WTC11 (cell line): ENCODE measurements around the gene SEMA4G. TPM values are rescaled to one million over a fixed set of nuclear protein-coding genes. Genes with fewer than 3 reads are reported as not detected.

Experiments used
- ATAC-seq: fragments of 200-7000 bp; cut with Tn5 transposase; 2 replicates; pipeline ENCODE4 v1.10.0; 2021; ENCODE audit warnings: mild to moderate bottlenecking, moderate library complexity
- CTCF ChIA-PET: fragments of 300-600 bp; sonication (Branson Sonifier 250); formaldehyde crosslinking; loops from one replicate; lab custom pipeline; 2021; ENCODE audit warnings: antibody characterized with exemption; lab: Charles Lee
- POLR2A ChIA-PET: fragments of 350-600 bp; sonication (Branson Sonifier 250); formaldehyde crosslinking; loops from one replicate; lab custom pipeline; 2021; ENCODE audit warnings: antibody characterized with exemption; lab: Charles Lee
- DNase-seq: peaks from one replicate; pipeline ENCODE4 v3.0.0; 2021; ENCODE audit warnings: low spot score
- H3K27ac Mint-ChIP-seq: 2 replicates; pipeline ENCODE4 v1.8.0; 2021; ENCODE audit warnings: mixed read lengths
- H3K27me3 Mint-ChIP-seq: 2 replicates; pipeline ENCODE4 v1.8.0; 2021; ENCODE audit warnings: low read depth, mild to moderate bottlenecking, moderate library complexity, mixed read lengths
- H3K36me3 Mint-ChIP-seq: 2 replicates; pipeline ENCODE4 v1.8.0; 2021; ENCODE audit warnings: mixed read lengths
- H3K4me1 Mint-ChIP-seq: 2 replicates; pipeline ENCODE4 v1.8.0; 2022; ENCODE audit warnings: mixed read lengths
- H3K4me3 Mint-ChIP-seq: 2 replicates; pipeline ENCODE4 v1.8.0; 2021; ENCODE audit warnings: mild to moderate bottlenecking, moderate library complexity, mixed read lengths
- H3K9me3 Mint-ChIP-seq: 2 replicates; pipeline ENCODE4 v1.8.0; 2021; ENCODE audit warnings: mixed read lengths
- AFF4 ChIP-seq: sonication (generic); formaldehyde crosslinking; IDR thresholded peaks from 2 replicates; pipeline ENCODE4 v1.8.1; 2023; ENCODE audit warnings: mild to moderate bottlenecking, missing genetic modification reagents, borderline replicate concordance
- ARID4B ChIP-seq: sonication (generic); formaldehyde crosslinking; IDR thresholded peaks from 2 replicates; pipeline ENCODE4 v1.8.0; 2023; ENCODE audit warnings: missing genetic modification reagents, mild to moderate bottlenecking, borderline replicate concordance
- CDX4 ChIP-seq: fragments of 250-450 bp; sonication (Bioruptor Pico); IDR thresholded peaks from 2 replicates; pipeline ENCODE4 v1.9.0; 2021; ENCODE audit warnings: moderate library complexity, mild to moderate bottlenecking, inconsistent platforms, borderline replicate concordance
- FOXK1 ChIP-seq: sonication (generic); formaldehyde crosslinking; IDR thresholded peaks from 2 replicates; pipeline ENCODE4 v1.8.0; 2022; ENCODE audit warnings: mild to moderate bottlenecking, moderate library complexity, missing genetic modification reagents
- FOXP1 ChIP-seq: sonication (generic); formaldehyde crosslinking; IDR thresholded peaks from 2 replicates; pipeline ENCODE4 v1.8.0; 2022; ENCODE audit warnings: missing genetic modification reagents, mild to moderate bottlenecking, moderate library complexity, borderline replicate concordance
- GABPB1 ChIP-seq: sonication (generic); formaldehyde crosslinking; IDR thresholded peaks from 2 replicates; pipeline ENCODE4 v1.8.1; 2023; ENCODE audit warnings: mild to moderate bottlenecking, missing genetic modification reagents
- JAZF1 ChIP-seq: fragments of 250-450 bp; sonication (Bioruptor Pico); IDR thresholded peaks from 2 replicates; pipeline ENCODE4 v1.9.0; 2021; ENCODE audit warnings: moderate library complexity, mild to moderate bottlenecking, inconsistent platforms
- NR2C2 ChIP-seq: sonication (generic); formaldehyde crosslinking; IDR thresholded peaks from 2 replicates; pipeline ENCODE4 v1.8.0; 2022; ENCODE audit warnings: mild to moderate bottlenecking, missing genetic modification reagents
- PRRX2 ChIP-seq: fragments of 250-450 bp; sonication (Bioruptor Pico); IDR thresholded peaks from 2 replicates; pipeline ENCODE4 v1.8.0; 2021; ENCODE audit warnings: mild to moderate bottlenecking
- SMAD3 ChIP-seq: sonication (generic); formaldehyde crosslinking; IDR thresholded peaks from 2 replicates; pipeline ENCODE4 v1.8.0; 2022; ENCODE audit warnings: missing genetic modification reagents, mild to moderate bottlenecking, borderline replicate concordance
- SP1 ChIP-seq: sonication (generic); formaldehyde crosslinking; conservative IDR thresholded peaks from 2 replicates; pipeline ENCODE4 v1.8.1; 2022; ENCODE audit warnings: missing genetic modification reagents
- ZNF138 ChIP-seq: sonication (generic); formaldehyde crosslinking; conservative IDR thresholded peaks from 2 replicates; pipeline ENCODE4 v1.8.1; 2022; ENCODE audit warnings: mild to moderate bottlenecking, moderate library complexity, missing genetic modification reagents
- ZNF425 ChIP-seq: fragments of 250-450 bp; sonication (Bioruptor Pico); conservative IDR thresholded peaks from 2 replicates; pipeline ENCODE4 v1.9.0; 2021; ENCODE audit warnings: mild to moderate bottlenecking
- total RNA-seq: library from RNA; stranded (reverse); gene quantifications from 3 replicates; pipeline ENCODE4 v1.2.3, GENCODE V29; 2021
- TF ChIP-seq, protein P1 (sequence below): sonication (generic); formaldehyde crosslinking; IDR thresholded peaks from 2 replicates; pipeline ENCODE4 v1.8.1; 2022; ENCODE audit warnings: low read depth, missing genetic modification reagents, borderline replicate concordance

SEMA4G gene
- total RNA-seq, 1 experiment from 2014 or later = 11.8 TPM

GRCh38 chr10:100996678-100997359 is 27.5 kb downstream of the SEMA4G start (continued):
- TF ChIP-seq ARID4B = 0 out of 2 replicates have a peak, but pooled peaks have one; percentile 1

DNA sequence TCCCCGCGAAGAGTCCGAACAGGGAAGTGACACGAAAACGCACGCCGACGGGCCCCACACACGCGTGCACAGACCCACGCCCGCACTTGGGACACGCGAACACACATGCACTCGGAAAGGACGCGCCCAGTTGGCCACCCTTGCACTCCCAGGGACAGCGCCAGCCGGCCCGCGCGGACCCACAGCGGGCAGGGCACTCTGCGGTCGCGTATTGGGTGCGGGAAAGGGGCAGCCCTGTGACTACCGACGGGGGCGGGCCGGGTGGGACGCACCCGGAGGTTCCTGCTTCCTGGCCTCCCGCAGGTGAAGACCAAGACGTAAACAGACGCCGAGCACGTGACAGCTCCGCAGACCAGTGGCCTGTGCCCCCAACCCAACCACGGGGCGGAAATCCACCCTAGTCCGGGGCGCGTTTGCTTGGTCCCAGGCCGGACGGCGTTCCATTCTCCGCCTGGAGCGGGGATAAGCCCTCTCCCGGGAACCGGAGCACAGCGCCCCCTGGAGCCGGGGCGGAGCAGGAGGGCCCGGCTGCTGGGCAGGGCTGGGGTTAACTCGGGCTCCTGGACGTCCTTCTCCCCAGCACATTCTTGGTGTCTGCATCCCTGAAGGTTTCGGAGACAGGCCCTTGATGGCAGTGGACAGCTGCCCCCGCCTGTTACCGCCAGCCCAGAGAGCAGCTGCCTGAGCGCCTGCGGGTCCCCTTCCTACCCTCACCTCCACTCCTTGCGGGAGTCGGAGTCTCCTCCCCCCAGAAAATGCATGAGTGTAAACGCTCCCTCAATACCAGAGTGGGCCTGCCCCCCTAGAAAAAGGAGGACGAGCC is 28.3 kb downstream of the SEMA4G start:
- Mint-ChIP-seq H3K27ac (peak overlapping the region; percentile 95), H3K4me1 (peaks cover 32% of the 10 kb centered on the region), H3K9me3 (no peaks in the 10 kb centered on the region), H3K36me3 (peaks cover 14% of the 10 kb centered on the region), H3K4me3 (peak overlapping the region; percentile 83), H3K27me3 (no peaks in the 10 kb centered on the region)
- ATAC-seq = peak; percentile 50
- DNase-seq = peak; percentile 94
- ChIA-PET POLR2A (interaction anchor here (0.5 to 3.4 kb wide), 7 partner anchors 9 to 1435 kb away, joined by 3 to 14 read pairs (median 4); partner anchors contain the start of genes CUEDC2, MRPL43 and TWNK), CTCF (interaction anchor here (0.5 to 13.4 kb wide), 36 partner anchors 11 to 462 kb away, joined by 3 to 277 read pairs (median 4); partner anchors contain the start of genes HIF1AN, KAZALD1, MRPL43 and PDZD7)
- TF ChIP-seq NR2C2 (CRISPR knock-in tag) (0 out of 2 replicates have a peak, but pooled peaks have one; percentile 42), SMAD3 (CRISPR knock-in tag) (no peak), PRRX2 (no peak), AFF4 (CRISPR knock-in tag) (0 out of 2 replicates have a peak, but pooled peaks have one; percentile 25), ARID4B (peak; percentile 25; the same call in 1 of the 2 replicates), CDX4 (no peak), ZNF425 (no peak), JAZF1 (no peak), FOXP1 (CRISPR knock-in tag) (peak; percentile 75; the same call in 1 of the 2 replicates), SP1 (CRISPR knock-in tag) (peak; percentile 16; the same call in 1 of the 2 replicates), FOXK1 (CRISPR knock-in tag) (peak; percentile 97), ZNF138 (CRISPR knock-in tag) (0 out of 2 replicates have a peak, but pooled peaks have one; percentile 8), GABPB1 (CRISPR knock-in tag) (no peak; the same call in 1 of the 2 replicates)
- TF ChIP-seq, protein P1, sequence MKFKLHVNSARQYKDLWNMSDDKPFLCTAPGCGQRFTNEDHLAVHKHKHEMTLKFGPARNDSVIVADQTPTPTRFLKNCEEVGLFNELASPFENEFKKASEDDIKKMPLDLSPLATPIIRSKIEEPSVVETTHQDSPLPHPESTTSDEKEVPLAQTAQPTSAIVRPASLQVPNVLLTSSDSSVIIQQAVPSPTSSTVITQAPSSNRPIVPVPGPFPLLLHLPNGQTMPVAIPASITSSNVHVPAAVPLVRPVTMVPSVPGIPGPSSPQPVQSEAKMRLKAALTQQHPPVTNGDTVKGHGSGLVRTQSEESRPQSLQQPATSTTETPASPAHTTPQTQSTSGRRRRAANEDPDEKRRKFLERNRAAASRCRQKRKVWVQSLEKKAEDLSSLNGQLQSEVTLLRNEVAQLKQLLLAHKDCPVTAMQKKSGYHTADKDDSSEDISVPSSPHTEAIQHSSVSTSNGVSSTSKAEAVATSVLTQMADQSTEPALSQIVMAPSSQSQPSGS (CRISPR knock-in tag) = no peak
